Esophagus muscularis mucosa (tissue), 3 donors: ENCODE measurements around the gene NPAS3.

Experiments used
- EP300 ChIP-seq: sonication (generic); formaldehyde crosslinking; IDR thresholded peaks from one replicate; pipeline ENCODE4 v1.6.1; 2017; ENCODE audit warnings: antibody characterized with exemption
- TF ChIP-seq, protein P1 (sequence below), 3 experiments: fragments of 200-600 bp in 2 of 3; fragments of 450-650 bp in 1 of 3; sonication (generic) in 2 of 3; IDR thresholded peaks; one replicate each; pipeline ENCODE4 v1.5.1; 2017 to 2019; ENCODE audit warnings: antibody characterized with exemption in 3 of 3, mild to moderate bottlenecking in 2 of 3, moderate library complexity in 1 of 3

DNA sequence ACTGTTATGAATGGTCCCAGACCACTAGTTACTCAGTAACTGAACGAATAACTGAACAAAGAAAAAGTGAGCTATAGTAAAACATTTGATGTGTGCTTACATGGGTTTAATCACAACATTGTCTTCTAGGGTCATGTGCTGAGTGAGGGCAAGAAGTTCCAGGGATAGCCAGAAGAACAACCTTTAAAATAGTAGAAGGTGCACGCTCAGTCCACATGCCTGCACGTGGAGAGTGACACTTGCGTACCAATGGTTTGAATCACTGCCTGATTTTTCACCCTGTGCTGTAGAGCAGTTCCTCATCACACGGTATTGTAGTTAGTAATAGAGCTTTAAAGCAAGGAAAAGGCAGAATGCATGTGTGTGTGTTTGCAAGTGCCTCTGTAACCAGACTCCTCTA lies 788.0 kb downstream of the NPAS3 start:
- no peak for TF ChIP-seq EP300
- TF ChIP-seq, protein P1, sequence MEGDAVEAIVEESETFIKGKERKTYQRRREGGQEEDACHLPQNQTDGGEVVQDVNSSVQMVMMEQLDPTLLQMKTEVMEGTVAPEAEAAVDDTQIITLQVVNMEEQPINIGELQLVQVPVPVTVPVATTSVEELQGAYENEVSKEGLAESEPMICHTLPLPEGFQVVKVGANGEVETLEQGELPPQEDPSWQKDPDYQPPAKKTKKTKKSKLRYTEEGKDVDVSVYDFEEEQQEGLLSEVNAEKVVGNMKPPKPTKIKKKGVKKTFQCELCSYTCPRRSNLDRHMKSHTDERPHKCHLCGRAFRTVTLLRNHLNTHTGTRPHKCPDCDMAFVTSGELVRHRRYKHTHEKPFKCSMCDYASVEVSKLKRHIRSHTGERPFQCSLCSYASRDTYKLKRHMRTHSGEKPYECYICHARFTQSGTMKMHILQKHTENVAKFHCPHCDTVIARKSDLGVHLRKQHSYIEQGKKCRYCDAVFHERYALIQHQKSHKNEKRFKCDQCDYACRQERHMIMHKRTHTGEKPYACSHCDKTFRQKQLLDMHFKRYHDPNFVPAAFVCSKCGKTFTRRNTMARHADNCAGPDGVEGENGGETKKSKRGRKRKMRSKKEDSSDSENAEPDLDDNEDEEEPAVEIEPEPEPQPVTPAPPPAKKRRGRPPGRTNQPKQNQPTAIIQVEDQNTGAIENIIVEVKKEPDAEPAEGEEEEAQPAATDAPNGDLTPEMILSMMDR (IDR thresholded peaks at IDR 0.05), result no peak
